Measurements from ENCODE around the gene TRAK1. TPM values are rescaled to one million over a fixed set of nuclear protein-coding genes. Genes with fewer than 3 reads are reported as not detected.
"Not testable (repeated sequence)": the region's sequence is repeated elsewhere in the genome, so short reads cannot be mapped to it uniquely, and the experiment has no call there.

Gene TRAK1, protein sequence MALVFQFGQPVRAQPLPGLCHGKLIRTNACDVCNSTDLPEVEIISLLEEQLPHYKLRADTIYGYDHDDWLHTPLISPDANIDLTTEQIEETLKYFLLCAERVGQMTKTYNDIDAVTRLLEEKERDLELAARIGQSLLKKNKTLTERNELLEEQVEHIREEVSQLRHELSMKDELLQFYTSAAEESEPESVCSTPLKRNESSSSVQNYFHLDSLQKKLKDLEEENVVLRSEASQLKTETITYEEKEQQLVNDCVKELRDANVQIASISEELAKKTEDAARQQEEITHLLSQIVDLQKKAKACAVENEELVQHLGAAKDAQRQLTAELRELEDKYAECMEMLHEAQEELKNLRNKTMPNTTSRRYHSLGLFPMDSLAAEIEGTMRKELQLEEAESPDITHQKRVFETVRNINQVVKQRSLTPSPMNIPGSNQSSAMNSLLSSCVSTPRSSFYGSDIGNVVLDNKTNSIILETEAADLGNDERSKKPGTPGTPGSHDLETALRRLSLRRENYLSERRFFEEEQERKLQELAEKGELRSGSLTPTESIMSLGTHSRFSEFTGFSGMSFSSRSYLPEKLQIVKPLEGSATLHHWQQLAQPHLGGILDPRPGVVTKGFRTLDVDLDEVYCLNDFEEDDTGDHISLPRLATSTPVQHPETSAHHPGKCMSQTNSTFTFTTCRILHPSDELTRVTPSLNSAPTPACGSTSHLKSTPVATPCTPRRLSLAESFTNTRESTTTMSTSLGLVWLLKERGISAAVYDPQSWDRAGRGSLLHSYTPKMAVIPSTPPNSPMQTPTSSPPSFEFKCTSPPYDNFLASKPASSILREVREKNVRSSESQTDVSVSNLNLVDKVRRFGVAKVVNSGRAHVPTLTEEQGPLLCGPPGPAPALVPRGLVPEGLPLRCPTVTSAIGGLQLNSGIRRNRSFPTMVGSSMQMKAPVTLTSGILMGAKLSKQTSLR
- total RNA-seq (2014; rRNA removed; shearing (Covaris generic)): 14.7 and 15.5 TPM in 2 replicates
- 12.4 and 18.9 TPM in 2 replicates for polyA plus RNA-seq (2014; cell fraction: nucleus; rRNA removed)

DNA sequence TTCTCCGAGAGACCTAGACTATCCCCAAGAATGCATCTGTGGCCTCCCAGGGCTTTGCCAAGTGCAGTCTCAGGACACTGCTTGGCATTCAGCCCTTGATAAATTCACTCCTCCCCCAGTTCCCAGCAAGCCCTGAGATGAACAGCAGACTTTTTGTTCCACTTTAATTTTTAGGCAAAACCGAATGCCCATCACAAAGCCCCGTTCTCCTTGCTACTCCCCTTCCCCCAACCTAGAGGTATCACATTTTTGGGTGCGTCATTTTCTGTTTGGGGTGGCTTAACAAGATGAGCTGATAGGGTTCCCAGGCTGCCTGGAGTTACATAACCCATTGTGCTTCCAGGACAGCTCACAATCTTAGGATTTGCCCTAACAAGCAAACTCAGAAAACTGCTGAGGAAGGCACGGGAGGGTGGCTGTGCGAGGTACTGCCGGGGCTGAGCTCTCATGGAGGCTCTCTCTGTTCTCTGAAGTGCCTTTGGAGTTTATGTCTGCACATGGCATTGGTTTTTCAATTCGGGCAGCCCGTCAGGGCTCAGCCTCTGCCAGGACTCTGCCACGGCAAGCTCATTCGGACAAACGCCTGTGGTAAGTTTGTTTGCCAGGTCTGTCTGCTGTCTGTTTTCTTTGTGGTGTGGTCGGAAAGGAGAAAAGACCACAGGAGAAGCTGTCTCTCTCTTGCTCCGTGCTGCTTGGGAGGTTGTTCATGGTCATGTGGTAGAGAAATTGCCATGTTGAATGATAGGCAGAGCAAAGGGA lies at the start of gene TRAK1:
TRAK1 (plus strand) TSS at position 385 of the 759 bp plus-strand sequence; CDS start at position 498, 113 bp downstream.
- DNase-seq (ENCODE audit: extremely low read depth, low read depth): no peak

DNA sequence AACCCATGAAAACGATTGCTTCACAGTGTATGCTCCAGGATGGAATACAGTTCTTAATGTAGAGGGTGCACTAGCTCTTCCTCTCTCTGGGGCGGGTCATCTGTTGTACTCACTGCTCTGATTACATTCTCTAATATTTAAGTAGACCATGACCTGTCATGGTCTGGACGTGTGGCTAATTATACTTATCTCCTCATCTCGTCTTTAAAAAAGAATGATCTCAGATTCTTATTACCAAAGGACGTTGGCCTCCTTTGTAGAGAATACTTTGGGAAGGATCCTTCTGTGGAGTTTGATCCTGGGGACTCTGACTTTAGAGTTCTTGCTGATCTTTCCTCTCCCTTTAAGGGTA lies 48.4 kb upstream of the TRAK1 start:
- no peak for DNase-seq (ENCODE audit: extremely low read depth, low read depth)

DNA sequence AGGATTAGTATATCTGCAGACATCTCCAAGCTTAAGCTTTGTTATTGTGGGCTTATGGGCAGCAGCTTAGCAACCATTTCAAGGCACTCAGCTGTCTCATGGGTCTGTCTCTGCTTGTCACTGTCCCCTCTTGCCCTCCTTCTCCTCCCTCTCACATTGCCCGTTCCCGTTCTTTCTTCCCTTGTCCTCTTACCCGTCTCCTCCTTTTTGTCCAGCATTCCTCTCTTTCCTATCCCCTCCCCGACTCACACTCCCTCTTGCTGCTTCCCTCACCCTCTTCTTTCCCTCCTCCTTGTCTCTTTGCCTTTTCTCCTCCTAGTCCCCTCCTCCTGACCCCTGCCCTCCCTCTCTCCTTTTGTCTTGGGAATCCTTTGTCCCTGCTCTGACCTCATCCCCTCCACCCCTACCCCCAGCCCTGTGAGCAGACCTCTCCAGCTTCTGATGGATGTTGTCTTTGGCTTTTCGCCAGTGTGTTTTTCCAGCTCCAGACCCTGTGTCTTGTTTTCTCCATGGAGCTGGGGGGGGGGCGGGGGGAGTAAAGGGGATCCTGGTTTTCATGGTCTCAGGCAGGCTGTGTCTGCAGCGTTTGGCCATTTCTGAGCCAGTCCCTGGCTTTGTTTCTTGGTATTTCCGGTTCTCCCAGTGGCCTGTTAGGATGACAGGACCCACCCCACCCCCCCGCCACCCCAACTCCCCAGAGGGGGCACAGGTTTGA lies 47.9 kb upstream of the TRAK1 start:
- no peak for DNase-seq (ENCODE audit: extremely low read depth, low read depth)

DNA sequence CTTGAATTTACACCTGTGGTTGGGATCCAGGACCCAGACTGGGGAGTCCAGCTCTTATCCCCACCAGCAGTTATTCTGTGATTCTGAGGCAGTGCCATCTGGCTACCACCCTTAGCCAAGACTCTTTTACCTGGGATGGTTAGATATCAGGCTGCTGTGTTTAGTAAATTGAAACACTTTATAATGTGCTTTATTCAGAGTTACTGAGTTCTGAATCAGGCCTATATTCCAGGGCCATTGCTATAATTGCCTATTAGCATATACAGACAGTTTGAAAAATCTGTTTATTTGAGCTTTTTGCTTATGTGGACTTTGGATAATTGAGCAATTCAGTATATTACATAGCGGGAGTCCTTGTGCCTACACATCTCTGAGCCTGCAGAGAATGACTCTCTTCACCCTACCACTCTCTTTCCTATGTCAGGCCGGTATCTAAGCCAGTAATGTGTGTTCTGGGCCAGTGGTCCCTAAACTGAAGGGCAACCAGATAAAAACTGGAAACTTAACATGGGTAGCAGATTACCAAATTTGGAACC lies 45.4 kb upstream of the TRAK1 start:
- DNase-seq (ENCODE audit: extremely low read depth, low read depth): no peak

DNA sequence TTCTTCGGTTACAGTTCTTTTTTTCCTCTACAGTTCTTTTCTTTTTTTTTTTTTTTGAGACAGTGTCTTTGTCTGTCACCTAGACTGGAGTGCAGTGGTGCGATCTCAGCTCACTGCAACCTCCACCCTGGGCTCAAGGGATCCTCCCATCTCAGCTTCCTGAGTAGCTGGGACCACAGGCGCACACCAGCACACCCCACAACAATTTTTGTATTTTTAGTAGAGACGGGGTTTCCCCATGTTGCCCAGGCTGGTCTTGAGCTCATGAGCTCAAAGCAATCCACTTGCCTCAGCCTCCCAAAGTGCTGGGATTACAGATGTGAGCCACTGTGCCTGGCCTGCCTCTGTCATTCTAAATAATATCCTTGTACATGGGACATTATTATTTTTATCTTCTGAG lies 42.6 kb upstream of the TRAK1 start:
- not testable (repeated sequence) for DNase-seq (ENCODE audit: extremely low read depth, low read depth)

DNA sequence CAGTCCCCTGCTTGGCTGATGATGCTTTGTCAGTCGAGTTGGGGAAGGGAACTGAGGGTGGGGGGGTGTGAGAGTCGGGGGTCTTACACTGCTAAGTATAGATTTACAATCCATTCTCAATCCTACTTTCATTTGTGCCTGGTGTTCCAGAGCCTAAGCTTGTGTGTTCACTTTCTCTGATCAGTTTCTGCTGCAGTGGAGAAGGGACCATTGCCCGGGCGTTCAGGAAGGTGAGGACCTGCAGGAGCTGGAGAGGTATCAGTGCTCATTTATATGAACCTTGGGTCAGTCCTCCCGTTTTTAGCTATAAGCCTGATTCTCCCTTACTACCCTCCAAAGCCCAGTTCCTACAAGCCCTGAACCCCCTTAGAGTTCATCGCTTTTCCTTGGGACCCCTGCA lies 41.0 kb upstream of the TRAK1 start:
- DNase-seq (ENCODE audit: extremely low read depth, low read depth): no peak

DNA sequence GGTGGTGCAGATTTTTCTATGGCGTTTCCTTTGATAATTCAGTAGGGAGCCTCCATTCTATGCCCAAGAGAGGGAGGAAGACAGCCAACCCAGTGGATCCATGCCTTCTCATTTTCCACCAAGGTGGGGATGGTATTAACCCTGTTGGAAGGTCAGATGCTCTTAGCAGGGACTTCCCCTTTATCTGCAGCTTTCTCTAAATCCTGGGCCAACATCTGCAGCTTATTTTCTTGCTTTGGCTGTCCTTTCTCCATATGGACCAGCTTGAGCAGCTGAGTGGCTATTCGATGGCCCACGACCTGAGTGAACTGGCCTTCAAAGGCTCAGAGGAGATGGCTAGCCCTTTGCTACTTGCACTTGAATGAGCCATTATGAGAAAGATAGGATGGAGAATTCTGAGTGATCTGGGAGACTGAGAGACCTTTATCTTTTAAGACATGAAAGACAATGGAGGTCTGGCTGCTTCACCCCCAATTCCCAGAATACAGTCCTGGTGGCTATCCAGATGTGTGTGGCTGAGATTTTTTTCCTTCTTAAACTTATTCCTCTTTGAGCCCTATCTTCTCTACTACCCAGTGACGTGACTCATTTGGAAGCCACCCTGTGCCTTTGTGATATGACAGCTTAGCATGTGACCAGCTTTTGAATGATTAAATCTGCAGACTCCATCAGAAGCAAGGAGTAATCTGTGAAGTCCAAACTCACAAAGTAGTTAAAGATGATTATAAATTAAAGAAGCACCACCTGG lies 39.6 kb upstream of the TRAK1 start:
- no peak for DNase-seq (ENCODE audit: extremely low read depth, low read depth)

DNA sequence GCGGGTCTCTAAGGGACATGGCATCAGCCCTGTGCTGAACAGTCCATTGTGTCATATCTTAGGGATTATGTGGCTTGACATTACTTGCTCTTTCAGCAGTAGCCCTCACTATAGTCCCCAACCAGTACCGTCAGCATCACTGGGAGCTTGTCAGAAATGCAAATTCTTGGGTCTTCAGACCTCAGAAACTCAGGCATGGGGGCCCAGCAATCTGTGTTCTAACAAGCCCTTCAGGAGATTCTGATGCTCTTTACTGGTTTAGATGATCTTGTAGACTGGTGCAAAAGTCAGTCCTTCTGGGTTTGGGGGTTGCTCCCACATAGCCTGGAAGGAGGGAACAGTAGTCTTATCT lies 39.0 kb upstream of the TRAK1 start:
- DNase-seq (ENCODE audit: extremely low read depth, low read depth): no peak

DNA sequence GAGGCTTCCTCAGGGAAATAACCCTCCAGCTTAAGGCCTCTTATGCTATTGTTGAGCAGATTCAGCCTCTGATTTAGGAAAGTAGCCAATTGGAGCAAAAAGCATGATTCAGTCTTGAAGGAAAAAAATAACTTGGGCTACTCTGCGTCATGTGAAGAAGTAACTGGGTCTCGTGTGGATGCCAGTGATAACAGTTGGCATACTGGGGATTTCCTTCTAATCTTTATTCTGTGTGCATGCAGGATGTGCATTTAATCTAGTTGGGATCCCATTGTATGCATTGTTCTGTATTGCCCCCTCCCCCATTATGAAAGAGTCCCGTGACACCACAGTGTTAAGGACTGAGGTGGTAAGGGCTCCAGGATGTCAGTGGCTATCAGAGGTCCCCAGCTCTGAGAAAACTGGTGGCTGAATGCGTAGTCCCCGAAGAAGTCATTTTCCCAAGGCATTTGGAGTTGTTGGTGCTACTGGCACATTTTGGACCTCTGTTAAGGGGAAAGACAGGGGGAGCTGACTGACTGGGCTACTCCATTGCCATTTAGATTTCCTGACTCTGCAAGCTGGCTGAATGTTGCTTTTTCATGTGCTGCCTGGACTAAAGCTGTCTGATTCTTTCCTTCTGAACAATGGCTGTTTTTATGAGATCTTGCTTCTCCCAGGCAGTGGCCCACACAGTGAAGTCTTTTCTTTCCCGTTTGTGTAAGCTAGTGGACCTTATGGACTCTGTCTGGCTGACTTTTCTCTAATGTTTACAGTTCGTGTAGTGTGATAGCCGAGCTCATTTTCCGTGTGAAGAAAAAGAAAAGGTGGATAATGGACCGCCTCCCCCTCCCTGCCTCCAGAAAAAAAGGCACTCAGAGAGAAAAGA lies 38.4 kb upstream of the TRAK1 start:
- DNase-seq (ENCODE audit: extremely low read depth, low read depth): no peak

DNA sequence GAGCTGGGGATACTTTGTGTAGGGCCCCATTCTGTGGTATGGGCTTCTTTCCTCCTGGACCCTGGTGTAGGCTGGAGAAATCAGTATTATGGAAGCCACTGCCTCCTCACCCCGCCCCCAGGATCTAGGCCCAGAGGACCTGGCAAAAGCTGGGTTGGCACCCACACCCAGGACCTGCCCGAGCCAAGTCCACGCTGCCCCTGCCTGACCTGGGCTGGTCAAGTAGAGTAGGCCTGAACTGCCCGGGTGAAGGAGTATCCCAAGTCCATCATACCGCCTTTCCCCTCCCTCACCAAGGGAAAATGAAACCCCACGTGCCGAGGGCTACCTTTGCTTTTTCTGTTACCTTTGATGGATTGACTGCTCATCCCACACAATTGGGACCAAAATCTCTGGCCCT lies 37.7 kb upstream of the TRAK1 start:
- no peak for DNase-seq (ENCODE audit: extremely low read depth, low read depth)

DNA sequence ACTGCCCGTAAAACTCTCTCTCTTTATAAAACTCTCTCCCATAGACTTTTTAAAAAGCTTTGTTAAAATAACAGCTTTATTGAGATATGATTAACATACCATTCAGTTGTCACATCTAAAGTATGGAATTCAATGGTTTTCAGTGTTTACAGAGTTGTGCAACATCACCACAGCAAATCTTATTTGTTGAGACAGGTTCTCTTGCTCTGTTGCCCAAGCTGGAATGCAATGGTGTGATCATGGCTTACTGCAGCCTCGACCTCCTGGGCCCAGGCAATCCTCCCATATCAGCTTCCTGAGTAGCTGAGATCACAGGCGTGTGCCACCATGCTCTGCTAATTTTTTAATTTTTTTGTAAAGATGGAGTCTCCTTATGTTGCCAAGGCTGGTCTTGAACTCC lies 35.9 kb upstream of the TRAK1 start:
- DNase-seq (ENCODE audit: extremely low read depth, low read depth): no peak

DNA sequence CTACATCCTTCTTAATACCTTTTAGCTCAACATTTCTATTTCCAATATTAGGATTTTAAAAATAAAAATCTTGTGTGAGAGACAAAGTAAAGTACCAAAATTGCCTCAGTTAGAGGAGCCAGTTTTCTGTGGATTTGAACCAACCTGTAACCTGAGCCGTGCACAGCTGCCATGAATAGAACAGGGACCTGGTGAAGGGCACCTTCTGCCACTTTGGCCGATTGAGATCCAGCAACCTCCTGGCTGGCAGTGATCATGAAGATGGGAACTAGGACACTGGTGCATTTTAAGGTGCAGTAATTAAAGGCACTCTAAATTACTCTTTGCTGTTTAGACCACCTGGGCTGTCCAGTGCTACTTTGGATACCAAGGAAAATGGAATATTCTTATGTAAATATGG lies 34.3 kb upstream of the TRAK1 start:
- DNase-seq (ENCODE audit: extremely low read depth, low read depth): no peak

DNA sequence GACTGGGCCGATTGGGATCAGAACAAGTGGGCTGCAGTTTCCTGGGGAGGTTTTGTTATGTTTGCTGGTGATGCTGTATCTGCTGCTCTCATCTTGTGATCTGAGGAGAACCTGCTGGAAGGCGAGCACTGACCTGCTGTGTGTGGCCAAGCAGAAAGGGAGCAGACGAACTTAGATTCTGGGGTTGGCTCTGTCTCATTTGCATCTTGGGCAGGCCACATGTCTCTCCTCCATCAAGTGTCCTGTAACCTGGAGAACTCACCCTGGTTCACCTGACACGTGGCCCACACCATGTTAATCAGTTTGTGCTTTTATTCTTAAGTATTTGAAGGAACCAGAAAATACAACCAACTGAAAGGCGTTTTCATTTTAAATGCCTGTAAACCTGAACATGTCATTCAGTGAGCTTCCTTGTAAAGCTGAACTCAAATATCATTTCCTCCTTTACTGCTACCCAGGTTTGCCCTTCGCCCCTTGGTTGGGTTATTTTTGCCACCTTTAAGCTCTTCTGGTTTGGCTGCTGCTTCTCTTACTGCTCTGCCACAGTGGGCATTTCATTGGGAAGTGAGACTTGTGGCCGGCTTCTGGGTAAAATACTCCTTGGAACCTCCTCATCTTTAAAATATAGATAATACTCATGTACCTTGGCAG lies 33.5 kb upstream of the TRAK1 start:
- no peak for DNase-seq (ENCODE audit: extremely low read depth, low read depth)

DNA sequence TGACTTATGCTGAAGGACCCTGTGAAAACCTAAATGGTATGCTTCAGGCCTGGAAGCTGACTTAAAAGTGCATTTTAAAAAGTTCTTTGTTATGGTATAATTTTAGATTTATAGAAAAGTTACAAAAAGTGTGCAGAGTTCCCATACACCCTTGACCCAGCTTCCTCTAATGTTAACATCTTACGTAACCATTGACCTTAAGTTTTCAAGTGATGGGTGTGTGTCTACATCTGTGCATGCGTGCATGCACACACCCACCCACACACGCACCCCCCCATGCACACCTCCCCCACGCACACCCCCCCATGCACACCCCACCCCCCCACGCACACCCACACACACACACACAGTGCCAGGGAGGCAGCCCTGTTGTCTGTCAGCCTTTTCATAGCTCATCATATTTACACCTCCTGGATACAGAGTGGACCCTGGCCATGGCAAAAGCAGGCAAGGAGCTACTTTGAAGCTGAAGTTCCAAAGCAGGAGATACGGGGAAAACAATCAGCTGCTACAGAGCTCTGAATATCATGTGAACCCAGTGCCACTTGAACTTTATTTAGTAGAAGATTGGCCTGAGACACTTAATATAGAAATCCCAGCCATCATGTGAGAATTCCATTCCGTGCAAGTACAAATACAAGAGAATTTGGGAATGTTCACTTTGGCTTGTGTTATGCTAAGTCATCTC lies 30.0 kb upstream of the TRAK1 start:
- DNase-seq (ENCODE audit: extremely low read depth, low read depth): no peak

DNA sequence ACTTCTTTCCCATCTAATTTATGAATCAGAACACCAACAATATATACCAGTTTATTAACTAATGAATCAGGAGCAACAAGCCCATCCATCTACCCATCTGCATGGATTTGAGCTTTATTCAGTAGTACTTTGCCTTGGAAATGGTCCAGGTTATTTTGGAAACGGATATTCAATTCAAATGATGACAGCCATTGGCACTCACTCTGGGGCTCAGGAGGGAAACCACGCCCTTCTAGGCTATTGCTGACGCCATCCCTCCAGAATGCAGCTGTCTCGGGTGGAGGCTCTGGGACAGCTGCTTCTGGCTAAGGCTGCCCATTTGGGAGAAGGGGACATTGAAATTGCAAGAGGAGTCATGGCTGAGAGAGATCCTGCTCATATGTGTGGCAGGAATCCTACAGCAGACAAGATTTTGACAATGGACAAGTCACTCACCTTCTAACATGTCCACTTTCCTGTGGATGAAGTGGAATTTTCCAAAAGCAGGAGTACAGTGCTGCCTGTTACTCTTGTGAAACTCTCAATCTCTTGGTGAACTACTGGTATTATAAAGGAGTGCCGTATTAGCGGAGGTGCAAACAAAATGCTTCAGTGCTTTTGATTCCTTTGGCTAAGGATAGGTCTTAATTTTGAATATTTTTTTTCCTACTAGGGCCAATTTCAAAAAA lies 29.3 kb upstream of the TRAK1 start:
- DNase-seq (ENCODE audit: extremely low read depth, low read depth): peak; percentile 77

DNA sequence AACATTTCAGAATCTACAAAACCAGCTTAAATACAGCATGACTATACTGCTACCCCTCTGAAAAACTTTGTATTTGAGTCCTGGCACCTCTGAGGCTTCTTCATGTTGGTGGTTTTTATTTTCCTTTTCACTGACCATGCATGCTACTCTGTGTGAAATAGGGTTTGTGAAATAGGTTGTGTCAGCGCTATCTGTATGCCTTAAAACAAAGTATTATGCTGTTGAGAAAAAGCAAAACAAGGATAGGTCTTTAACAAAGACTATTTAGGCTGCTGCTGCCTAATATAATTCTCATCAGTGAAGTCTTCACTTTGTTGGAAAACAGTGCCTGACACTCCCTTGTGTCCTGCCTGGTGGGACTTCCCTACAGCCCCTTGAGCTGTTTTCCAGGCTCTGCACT lies 28.7 kb upstream of the TRAK1 start:
- no peak for DNase-seq (ENCODE audit: extremely low read depth, low read depth)

DNA sequence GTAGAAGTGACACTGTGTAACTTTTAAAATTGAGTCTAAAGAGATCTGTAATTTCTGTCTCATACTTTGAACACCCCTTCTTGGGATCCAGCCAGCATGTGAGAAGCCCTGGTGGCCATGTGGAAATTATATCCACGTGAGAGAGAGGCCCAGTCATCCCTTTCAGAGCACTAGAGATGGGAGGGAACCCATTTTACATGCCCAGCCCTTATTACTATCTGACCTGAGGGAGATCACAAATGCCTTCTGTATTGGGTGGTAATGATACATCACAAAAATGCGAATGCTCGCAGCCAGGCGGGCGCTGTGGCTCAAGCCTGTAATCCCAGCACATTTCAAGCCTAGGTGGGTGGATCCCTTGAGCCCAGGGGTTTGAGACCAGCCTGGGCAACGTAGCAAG lies 27.3 kb upstream of the TRAK1 start:
- peak; percentile 12 for DNase-seq (ENCODE audit: extremely low read depth, low read depth)

All from NCI-H460 (cell line).